GM18868 (cell line): Measurements from ENCODE around the gene ANGEL1.

ENCODE experiments used
- ATAC-seq: cut with Tn5 transposase; IDR thresholded peaks from one replicate; pipeline ENCODE4 v1.9.1; 2021; ENCODE audit warnings: mild to moderate bottlenecking, moderate library complexity; ENCODE audit not compliant: unreplicated experiment

Gene ANGEL1

DNA sequence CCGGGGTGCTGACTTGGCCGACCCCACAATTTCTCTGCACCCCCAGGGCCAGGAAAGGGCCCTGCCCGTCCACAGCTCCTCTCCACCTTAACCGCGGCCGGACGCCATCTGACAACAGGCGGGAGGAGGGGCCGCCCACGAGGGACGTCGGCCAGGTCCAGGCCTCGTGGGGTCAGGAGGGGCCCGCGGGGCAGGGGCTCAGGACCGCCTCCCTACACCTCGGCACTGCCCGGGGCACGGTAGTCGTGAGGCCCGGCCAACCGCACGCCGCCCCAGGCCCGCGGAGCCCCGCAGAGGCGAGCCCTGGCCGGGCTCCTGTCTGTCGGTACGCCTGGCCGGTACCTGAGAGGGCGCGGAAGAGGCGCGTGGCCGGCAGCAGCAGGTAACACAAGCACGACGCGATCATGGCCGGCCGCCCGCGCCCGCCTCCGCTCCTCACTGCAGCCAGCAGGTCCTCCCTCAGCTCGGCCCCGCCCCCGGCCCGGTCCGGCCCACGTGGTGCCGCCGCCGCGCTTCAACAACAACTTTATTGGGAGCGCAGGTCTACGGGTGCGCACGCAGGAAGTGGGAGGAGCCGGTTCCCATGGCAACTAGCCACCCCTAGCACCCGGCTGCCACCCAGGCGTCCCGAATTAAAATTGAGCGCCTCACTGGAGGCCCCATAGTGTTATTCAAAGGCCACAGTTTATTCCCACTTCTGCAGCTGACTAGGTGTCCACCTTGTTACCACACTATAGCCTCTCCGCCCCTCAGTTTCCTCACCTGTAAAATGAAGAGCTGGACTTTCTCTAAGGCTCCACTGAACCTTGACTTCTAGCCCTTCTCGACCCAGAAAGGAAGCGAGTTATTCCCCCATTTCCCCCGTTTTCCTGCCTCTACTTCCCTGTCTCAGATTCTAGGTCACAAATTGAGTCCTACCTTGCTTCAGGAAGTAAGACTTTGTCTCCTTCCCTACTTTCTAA, at the start of gene ANGEL1:
TSS of gene ANGEL1 (minus strand) at position 461 of the 962 bp plus-strand sequence. CDS start at position 406, 55 bp downstream.
- ATAC-seq, result peak; percentile 84

- no peak for ATAC-seq
Observed at GRCh38 chr14:76861574-76862255, 49.0 kb upstream of the ANGEL1 start.

- ATAC-seq, result no peak
Observed at GRCh38 chr14:76856769-76857168, 44.1 kb upstream of the ANGEL1 start.

DNA sequence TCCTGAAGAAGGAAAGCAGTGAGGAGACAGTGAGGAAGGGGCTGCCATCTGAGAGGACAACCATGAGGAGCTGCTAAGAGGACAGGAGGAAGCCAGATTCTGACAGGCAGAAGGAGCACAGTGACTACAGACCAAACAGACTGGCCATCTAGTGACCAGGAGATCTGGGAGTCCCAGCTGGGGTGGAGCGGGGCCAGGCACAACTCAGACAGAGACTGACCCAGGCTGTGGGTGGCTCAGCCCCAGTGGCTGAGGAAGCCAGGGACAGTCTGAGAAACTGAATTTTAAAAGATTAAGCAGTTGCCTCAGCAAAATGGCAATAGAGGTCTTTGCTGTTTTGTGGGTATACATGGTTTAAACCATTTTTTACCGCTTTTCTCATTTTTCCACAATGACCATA, 42.4 kb upstream of the ANGEL1 start:
- ATAC-seq, result no peak

DNA sequence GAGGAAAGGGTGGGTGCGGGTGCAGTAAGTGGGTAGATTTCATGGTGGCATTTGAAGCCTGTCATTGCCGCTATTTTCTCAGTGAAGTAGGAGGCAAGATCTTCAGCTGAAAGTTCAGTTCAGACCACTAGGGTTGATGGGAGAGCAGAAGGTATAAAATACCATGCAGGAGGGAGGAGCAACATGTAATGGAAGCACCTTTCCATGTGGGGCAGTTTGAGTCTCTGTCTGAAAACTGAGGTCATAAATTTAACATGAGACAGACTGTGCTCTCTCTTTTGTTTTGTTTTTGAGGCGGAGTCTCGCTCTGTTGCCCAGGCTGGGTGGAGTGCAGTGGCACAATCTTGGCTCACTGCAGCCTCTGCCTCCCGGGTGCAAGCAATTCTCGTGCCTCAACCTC, 36.2 kb upstream of the ANGEL1 start:
- no peak for ATAC-seq

DNA sequence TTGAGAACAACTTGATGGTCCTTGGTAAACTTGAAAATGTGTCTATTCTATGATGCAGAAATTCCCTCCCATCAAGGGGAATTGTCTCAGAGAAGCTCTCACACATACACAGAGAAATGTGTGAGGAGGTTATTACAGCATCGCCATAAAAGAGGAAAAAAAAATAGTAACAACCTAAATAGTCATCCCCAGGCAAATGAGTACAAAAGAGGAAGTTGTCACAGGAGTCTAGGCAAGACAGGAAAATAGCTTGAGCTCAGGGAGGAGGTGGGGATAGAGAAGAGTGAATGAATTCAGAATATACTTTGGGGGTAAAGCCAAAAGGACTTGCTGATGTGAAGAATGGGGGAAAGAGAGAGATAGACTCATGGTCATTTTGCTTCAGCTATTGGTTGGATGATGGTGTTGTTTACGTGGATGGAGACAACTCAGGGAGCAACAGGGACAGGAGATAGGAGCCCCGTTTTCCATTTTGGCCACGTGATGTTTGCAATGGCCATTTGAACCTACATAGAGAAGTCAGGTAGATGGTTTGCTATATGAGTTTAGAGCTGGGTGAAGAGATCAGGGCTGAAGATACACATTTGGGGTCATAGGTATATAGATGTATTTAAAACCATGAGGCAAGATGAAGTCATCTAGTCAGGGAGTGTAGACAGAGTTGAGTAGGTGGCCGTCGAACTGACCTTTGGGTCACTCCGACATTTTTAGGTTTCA, 33.8 kb upstream of the ANGEL1 start:
- ATAC-seq, result no peak

DNA sequence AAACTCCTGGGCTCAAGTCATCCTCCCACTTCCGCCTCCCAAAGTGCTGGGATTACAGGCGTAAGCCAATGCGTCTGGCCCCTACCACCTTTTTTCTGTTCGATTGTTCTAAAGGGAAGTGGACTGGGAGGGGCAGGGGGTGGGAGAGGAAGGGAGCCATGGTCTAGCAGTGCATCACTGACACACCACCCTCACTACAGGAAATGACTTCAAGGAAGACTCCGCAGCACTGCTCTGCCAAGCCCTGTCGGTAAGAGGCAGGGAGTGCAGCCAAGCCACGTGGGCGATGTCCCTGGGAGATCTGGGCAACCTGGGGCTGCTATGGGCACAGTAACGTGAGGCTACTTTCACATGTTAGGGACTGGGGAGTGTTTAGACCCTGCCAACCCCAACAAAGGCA, 31.5 kb upstream of the ANGEL1 start:
- peak; percentile 53 for ATAC-seq

DNA sequence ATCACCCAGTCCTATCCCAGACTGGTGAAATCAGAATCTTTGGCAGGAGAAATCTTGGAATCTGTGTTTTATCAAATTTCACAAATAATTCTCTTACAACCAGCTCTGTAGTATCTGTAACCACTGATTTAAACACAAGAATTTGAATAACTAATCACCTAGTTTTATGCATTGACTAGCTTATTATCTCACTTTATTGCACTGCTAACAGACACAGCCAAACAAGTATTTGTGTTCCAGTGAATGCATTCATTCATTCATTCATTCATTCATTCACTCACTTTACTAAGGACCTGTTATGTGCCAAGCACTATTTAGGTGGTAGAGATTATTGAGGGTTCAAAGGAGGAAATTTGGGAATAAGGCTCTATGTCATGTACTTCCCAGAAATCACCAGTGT, 29.7 kb upstream of the ANGEL1 start:
- ATAC-seq, result no peak

- no peak for ATAC-seq
Observed at GRCh38 chr14:76837524-76837923, 24.8 kb upstream of the ANGEL1 start.

DNA sequence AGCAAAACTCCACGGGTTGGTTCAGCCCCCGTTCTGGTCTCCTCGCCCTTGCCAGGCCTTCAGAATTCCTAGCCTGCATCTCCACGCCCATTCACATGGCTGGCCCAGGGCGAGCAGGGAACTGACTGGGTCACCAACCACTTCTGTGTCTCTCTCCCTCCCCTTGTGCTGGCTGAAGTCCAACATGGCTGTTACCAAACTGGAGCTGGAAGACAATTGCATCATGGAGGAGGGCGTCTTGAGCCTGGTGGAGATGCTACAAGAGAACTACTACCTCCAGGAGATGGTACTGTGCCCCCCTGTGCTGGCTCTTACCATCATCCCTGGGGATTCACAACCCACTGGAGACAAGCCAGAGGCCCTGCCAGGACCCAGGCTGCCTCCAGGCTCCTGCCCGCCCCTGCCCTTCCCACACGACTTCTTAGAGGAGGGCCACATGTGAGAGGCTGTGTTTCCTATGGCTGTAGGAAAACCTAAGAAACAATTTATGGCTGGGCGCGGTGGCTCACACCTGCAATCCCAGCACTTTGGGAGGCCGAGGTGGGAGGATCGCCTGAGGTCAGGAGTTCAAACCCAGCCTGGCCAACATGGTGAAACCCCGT, 23.4 kb upstream of the ANGEL1 start:
- no peak for ATAC-seq

DNA sequence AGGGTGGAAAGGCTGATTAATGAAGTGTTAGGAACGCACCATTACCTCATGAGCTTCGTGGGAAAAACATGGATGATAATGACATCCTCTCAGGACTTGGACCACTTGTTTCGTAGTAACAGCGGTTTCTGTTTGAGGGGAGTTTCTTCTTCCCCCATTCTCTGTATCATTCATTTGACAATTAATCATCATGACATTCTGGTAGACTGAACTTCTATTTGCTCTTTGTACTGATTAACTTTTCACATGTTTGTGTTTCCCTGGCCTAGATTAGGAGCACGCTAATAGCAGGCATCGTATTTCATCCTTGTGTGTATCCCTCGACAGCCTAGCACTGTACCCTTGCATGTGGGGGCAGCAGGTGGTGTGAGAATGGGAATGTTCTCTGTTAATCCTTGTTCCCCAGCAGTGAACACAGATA, 21.6 kb upstream of the ANGEL1 start:
- ATAC-seq, result no peak

DNA sequence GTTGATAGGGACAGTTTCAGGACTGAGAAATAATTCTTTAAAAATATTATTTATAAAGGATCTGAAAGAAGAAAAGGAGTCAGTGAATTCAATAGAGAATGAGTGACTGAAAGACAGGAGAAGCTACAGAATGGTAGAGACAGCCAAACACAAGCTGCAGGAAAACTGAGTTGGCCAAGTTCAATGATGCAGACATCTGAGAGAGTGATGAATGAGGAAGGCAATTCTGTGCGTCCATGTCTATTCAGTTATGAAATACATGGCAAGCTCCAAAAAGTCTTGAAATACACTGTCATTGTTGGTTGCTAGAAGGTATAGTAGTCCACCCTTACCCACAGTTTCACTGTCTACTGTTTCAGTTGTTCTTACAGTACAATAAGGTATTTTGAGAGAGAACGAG, 20.3 kb upstream of the ANGEL1 start:
- no peak for ATAC-seq

GRCh38 chr14:76832503-76832988, 19.9 kb upstream of the ANGEL1 start:
- ATAC-seq, result no peak

DNA sequence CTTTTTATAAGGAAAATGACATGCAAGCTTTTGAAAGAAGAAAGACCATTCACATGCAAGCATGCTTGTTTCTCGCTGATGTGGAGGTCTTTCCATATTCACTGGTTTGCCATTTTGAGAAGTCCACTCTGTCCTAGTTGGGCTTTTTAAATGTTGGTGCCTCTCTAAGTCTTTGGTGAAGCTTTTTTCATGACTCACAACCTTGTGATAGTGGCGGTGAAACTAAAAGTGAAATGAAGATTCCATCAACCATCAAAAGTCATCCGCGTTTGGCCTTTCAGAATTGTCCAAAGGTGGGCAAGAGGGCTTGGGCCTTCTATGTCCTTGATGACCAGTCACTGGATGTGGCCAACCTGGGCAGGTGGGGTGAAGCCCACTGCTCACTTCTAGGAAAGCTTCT, 17.9 kb upstream of the ANGEL1 start:
- ATAC-seq, result no peak

- no peak for ATAC-seq
Observed at GRCh38 chr14:76829650-76830421, 17.2 kb upstream of the ANGEL1 start.

GRCh38 chr14:76829013-76829365, 16.3 kb upstream of the ANGEL1 start:
- no peak for ATAC-seq

DNA sequence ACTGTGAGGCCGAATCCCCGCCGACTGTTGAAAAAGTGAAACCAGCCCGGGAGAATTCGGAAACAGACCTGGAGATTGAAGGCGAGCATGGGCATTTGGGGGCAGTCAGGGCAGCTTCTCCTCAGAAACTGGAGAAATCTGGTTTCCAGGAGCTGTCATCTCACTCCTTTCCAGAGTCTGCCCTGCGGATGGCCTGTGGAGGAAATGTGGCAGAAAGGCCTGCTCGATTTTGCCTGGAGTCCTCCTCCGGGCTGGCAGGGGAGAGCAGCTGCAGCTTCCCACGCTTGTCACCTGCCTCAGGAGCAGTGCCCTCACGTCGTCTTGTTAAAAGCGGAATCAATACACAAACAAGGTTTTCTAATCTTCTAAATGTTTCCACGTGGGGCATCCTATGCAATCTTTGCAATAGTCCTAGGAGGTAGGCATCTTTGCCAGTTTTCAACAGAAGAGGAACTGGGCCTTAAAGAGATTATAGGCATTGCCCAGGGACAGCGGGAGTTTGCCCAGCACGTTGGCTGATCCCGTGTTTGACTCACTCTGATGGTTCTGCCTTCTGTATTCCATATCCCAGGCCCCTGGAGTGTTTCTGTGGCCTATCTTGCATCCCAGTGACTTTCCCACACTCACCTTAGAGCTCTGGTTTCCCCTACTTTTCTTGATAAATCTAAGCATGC, 15.8 kb upstream of the ANGEL1 start:
- no peak for ATAC-seq

DNA sequence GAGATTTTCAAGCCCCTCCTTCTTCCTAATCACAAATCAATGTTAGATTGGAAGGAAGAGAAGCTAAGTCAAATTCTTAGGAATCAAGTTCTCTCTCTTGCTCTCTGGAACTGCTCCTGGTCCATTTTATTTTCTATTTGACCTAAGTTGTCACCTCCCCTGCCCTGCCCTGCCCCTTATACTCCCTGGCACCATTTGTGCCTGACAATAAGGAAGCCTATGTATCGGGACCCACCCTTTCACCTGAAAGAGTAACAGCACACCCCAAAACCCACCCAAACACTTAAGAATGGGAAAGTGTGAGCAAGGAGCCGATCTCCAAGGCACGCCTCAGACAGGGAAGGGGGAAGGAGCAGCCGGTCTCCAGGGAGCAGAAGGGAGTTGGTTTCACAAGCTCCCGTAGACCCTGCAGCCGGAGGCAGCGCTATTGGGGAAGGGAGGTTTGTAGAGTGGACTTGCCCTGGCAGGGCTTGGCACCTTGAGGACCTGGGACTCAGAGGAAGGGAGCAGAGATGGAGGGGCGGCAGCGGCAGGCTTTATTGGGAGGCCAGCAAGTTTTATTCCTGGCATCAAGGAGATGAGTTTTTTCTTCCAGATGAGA, 15.1 kb upstream of the ANGEL1 start:
- ATAC-seq, result no peak

DNA sequence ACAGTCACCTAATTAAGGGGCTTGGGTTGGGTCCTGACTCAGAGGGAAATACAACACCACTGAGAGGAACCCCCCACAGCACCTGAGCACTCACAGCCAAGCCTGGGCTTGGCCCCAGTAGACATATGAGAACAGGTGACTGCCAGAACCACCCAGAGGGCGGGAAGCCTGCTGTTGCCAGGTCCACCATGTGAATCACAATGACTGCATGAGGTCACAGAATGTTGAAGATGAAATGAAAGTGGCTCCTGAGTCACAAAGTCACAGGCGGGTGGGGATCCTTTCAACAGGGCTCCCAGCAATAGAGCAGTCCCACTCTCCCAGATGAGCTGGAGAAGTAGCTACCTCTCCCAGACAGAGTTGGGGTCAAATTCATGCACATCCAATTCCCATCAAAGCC, 13.4 kb upstream of the ANGEL1 start, which contains the start of gene LRRC74A:
TSS of gene LRRC74A (plus strand) at position 287 of the 400 bp plus-strand sequence. CDS start 290 bp downstream, outside the sequence.
- ATAC-seq, result no peak
